ENCODE data around the gene GPC6.

Gene GPC6

GRCh38 chr13:94061301-94061700 lies 834.7 kb downstream of the GPC6 start:
- no peak for DNase-seq (ENCODE audit: insufficient read length)
- TF ChIP-seq POLR2A (IDR thresholded peaks at IDR 0.05; ENCODE audit: low read depth, low read length) (no peak), TAF1 (IDR thresholded peaks at IDR 0.05; ENCODE audit: borderline replicate concordance, low read depth, low read length) (no peak), POLR2AphosphoS5 (IDR thresholded peaks at IDR 0.05; ENCODE audit: low read depth, low read length) (no peak)
- no peak for FAIRE-seq

GRCh38 chr13:94063096-94063495 lies 836.5 kb downstream of the GPC6 start:
- FAIRE-seq: no peak
- no peak for TF ChIP-seq TAF1 (IDR thresholded peaks at IDR 0.05; ENCODE audit: borderline replicate concordance, low read depth, low read length)
- TF ChIP-seq POLR2AphosphoS5 (IDR thresholded peaks at IDR 0.05; ENCODE audit: low read depth, low read length): no peak
- TF ChIP-seq POLR2A (IDR thresholded peaks at IDR 0.05; ENCODE audit: low read depth, low read length): no peak
- DNase-seq (ENCODE audit: insufficient read length): no peak

- DNase-seq (ENCODE audit: insufficient read length) (no peak), FAIRE-seq (no peak)
- TF ChIP-seq POLR2AphosphoS5 (IDR thresholded peaks at IDR 0.05; ENCODE audit: low read depth, low read length) (no peak), POLR2A (IDR thresholded peaks at IDR 0.05; ENCODE audit: low read depth, low read length) (no peak), TAF1 (IDR thresholded peaks at IDR 0.05; ENCODE audit: borderline replicate concordance, low read depth, low read length) (no peak)
Observed at GRCh38 chr13:94063848-94064247, 837.2 kb downstream of the GPC6 start.

- TF ChIP-seq POLR2AphosphoS5 (IDR thresholded peaks at IDR 0.05; ENCODE audit: low read depth, low read length) (no peak), POLR2A (IDR thresholded peaks at IDR 0.05; ENCODE audit: low read depth, low read length) (no peak), TAF1 (IDR thresholded peaks at IDR 0.05; ENCODE audit: borderline replicate concordance, low read depth, low read length) (no peak)
- FAIRE-seq: no peak
Observed at GRCh38 chr13:94065741-94066140, 839.1 kb downstream of the GPC6 start.

GRCh38 chr13:94073007-94073744 lies 846.6 kb downstream of the GPC6 start:
- no peak for DNase-seq (ENCODE audit: insufficient read length)
- no peak for FAIRE-seq
- TF ChIP-seq TAF1 (IDR thresholded peaks at IDR 0.05; ENCODE audit: borderline replicate concordance, low read depth, low read length) (no peak), POLR2A (IDR thresholded peaks at IDR 0.05; ENCODE audit: low read depth, low read length) (no peak), POLR2AphosphoS5 (IDR thresholded peaks at IDR 0.05; ENCODE audit: low read depth, low read length) (no peak)

More at GRCh38 chr13:94065741-94066140, 839.1 kb downstream of the GPC6 start:
- no peak for DNase-seq (ENCODE audit: insufficient read length)

- TF ChIP-seq POLR2AphosphoS5 (IDR thresholded peaks at IDR 0.05; ENCODE audit: low read depth, low read length) (no peak), TAF1 (IDR thresholded peaks at IDR 0.05; ENCODE audit: borderline replicate concordance, low read depth, low read length) (no peak), POLR2A (IDR thresholded peaks at IDR 0.05; ENCODE audit: low read depth, low read length) (no peak)
- no peak for DNase-seq (ENCODE audit: insufficient read length)
- no peak for FAIRE-seq
Observed at GRCh38 chr13:94079876-94080275, 853.3 kb downstream of the GPC6 start.

- DNase-seq (ENCODE audit: insufficient read length) (no peak), FAIRE-seq (no peak)
- TF ChIP-seq POLR2AphosphoS5 (IDR thresholded peaks at IDR 0.05; ENCODE audit: low read depth, low read length): no peak
- TF ChIP-seq TAF1 (IDR thresholded peaks at IDR 0.05; ENCODE audit: borderline replicate concordance, low read depth, low read length): no peak
- TF ChIP-seq POLR2A (IDR thresholded peaks at IDR 0.05; ENCODE audit: low read depth, low read length): no peak
Observed at GRCh38 chr13:94080527-94080926, 853.9 kb downstream of the GPC6 start.

GRCh38 chr13:94087100-94087499 lies 860.5 kb downstream of the GPC6 start:
- no peak for DNase-seq (ENCODE audit: insufficient read length)
- FAIRE-seq: no peak
- no peak for TF ChIP-seq POLR2AphosphoS5 (IDR thresholded peaks at IDR 0.05; ENCODE audit: low read depth, low read length)
- no peak for TF ChIP-seq TAF1 (IDR thresholded peaks at IDR 0.05; ENCODE audit: borderline replicate concordance, low read depth, low read length)
- no peak for TF ChIP-seq POLR2A (IDR thresholded peaks at IDR 0.05; ENCODE audit: low read depth, low read length)

GRCh38 chr13:94088742-94089141 lies 862.1 kb downstream of the GPC6 start:
- DNase-seq (ENCODE audit: insufficient read length): no peak
- no peak for FAIRE-seq
- TF ChIP-seq POLR2AphosphoS5 (IDR thresholded peaks at IDR 0.05; ENCODE audit: low read depth, low read length): no peak
- no peak for TF ChIP-seq POLR2A (IDR thresholded peaks at IDR 0.05; ENCODE audit: low read depth, low read length)
- TF ChIP-seq TAF1 (IDR thresholded peaks at IDR 0.05; ENCODE audit: borderline replicate concordance, low read depth, low read length): no peak

GRCh38 chr13:94090773-94091480 lies 864.3 kb downstream of the GPC6 start:
- FAIRE-seq (no peak), DNase-seq (ENCODE audit: insufficient read length) (no peak)
- TF ChIP-seq POLR2A (IDR thresholded peaks at IDR 0.05; ENCODE audit: low read depth, low read length) (no peak), POLR2AphosphoS5 (IDR thresholded peaks at IDR 0.05; ENCODE audit: low read depth, low read length) (no peak), TAF1 (IDR thresholded peaks at IDR 0.05; ENCODE audit: borderline replicate concordance, low read depth, low read length) (no peak)

- TF ChIP-seq POLR2AphosphoS5 (IDR thresholded peaks at IDR 0.05; ENCODE audit: low read depth, low read length) (no peak), TAF1 (IDR thresholded peaks at IDR 0.05; ENCODE audit: borderline replicate concordance, low read depth, low read length) (no peak), POLR2A (IDR thresholded peaks at IDR 0.05; ENCODE audit: low read depth, low read length) (no peak)
- no peak for FAIRE-seq
Observed at GRCh38 chr13:94093652-94094315, 867.2 kb downstream of the GPC6 start.

More at GRCh38 chr13:94093652-94094315, 867.2 kb downstream of the GPC6 start:
- DNase-seq (ENCODE audit: insufficient read length): no peak
